ENCODE measurements around the gene AGPAT3.

Gene AGPAT3

DNA sequence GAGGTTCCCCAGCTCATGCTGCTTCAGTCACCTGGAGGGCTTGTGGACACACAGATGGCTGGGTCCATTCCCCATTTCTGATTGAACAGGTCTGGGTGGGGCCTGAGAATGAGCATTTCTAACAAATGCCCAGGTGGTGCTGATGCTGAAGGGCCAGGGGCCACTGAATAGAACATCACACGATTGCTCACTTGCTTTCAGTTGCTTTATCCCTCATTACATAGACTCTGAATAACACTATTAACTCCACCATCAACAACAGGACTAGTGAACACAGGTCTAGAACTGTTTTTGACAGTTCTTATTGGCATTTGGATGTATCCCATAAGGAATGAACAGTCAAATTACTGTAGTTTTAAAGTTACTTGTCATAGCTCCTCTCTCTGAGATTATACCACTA, 159.2 kb downstream of the AGPAT3 start:
- no peak overlapping the region for H3K27ac ChIP-seq
- TF ChIP-seq, protein P1, sequence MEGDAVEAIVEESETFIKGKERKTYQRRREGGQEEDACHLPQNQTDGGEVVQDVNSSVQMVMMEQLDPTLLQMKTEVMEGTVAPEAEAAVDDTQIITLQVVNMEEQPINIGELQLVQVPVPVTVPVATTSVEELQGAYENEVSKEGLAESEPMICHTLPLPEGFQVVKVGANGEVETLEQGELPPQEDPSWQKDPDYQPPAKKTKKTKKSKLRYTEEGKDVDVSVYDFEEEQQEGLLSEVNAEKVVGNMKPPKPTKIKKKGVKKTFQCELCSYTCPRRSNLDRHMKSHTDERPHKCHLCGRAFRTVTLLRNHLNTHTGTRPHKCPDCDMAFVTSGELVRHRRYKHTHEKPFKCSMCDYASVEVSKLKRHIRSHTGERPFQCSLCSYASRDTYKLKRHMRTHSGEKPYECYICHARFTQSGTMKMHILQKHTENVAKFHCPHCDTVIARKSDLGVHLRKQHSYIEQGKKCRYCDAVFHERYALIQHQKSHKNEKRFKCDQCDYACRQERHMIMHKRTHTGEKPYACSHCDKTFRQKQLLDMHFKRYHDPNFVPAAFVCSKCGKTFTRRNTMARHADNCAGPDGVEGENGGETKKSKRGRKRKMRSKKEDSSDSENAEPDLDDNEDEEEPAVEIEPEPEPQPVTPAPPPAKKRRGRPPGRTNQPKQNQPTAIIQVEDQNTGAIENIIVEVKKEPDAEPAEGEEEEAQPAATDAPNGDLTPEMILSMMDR (IDR thresholded peaks at IDR 0.05): no peak
- TF ChIP-seq ZFX (IDR thresholded peaks at IDR 0.05; ENCODE audit: borderline replicate concordance): no peak

DNA sequence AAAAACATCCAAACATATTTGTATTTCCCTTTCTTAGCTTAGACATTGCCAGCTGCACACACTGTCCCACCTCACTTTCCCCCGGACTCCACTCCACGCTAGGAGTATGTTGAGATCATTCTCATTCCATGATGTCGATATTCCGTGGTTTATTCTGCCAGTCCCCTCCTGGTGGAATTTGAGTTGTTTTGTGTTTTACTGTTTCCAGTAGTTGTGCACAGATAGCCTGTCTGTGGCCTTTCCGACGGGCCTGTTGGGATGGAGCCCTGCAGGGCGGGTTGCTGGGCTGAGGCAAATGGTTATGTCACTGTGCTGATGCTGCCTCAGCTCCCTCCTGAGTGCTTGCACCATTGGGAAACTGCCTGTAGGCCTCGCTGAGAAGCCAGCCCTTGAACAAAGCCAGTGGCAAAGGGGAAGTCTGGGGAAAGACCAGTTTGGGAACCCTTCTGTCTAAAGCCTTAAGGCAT, 159.9 kb downstream of the AGPAT3 start:
- no peak overlapping the region for H3K27ac ChIP-seq
- TF ChIP-seq, protein P1 (IDR thresholded peaks at IDR 0.05): no peak
- TF ChIP-seq ZFX (IDR thresholded peaks at IDR 0.05; ENCODE audit: borderline replicate concordance): no peak

DNA sequence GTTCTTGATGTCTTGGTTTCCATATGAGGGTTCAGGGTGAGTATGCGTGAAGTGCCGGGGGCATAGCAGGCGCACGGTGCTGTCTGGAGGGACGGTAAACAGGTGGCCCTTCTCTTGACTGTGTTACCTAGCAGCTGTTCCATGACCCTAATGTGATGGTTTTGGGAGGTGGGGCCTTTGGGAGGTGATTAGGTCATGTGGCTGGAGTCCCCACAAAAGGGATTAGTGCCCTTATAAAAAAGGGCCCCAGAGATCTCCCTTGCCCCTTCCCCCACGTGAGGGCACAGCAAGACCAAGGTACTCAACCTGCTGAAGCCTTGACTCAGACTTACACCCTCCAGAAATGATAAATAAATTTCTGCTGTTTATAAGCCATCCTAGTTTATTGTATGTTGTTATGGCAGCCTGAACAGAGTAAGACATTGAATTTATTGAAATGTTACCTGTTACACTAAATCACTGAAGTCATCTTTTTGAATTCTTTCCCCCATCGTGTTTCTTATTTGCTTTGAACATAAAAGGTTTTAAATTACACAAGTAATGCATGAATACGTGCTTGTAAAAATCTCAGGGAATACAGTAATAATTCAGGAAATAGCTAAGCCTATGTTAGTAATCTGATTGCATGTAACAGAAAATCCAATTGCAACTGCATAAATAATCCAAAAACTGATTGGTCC, 162.7 kb downstream of the AGPAT3 start:
- H3K27ac ChIP-seq: no peak overlapping the region
- TF ChIP-seq, protein P1 (IDR thresholded peaks at IDR 0.05): no peak
- TF ChIP-seq ZFX (IDR thresholded peaks at IDR 0.05; ENCODE audit: borderline replicate concordance): no peak

DNA sequence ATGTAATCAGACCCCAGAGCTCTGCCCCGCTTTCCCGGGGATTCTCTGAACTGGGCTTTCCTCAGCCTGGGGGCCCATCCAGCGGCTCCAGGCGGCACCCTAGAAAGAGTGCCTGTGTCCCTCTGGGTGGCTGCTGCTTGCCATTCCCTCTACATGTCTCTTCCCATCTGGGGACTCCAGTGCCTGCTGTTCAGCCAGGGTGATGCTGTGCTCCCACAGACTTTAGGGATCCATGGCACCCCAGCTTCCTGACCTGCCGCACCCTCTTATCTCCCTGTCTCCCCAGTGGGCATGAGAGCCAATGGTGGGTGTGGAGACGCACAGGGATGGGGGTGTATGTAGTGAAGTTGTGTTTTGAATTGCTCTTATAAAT, 163.2 kb downstream of the AGPAT3 start:
- no peak overlapping the region for H3K27ac ChIP-seq
- TF ChIP-seq, protein P1 (IDR thresholded peaks at IDR 0.05): no peak
- TF ChIP-seq ZFX (IDR thresholded peaks at IDR 0.05; ENCODE audit: borderline replicate concordance): no peak

DNA sequence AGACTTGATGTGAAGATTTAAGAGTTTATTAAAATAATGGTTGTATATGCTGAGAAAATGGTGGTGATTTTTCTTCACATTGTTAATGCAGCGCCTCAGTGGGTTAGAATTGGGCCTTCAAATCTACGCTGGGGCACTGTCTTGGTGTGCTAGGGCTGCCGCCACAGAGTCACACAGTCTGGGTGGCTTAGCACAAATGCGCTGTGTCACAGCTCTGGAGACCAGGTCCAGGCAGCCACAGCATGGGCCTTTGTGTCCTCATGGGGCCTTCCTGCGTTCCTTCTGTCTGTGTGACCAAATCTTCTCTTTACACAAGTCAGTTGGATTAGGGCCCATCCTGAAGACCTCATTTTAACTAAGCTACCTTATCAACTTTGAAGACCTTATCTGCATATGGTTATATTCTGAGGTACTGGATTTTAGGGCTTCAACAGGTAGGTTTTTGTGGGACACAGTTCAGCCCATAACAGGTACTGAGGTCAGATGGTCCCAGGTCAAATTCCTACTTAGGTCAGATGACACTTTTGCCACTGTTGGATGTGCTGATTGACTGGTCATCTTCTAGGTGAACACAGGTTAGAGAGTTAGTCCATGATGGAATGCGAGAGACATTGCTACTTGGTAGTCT, 164.6 kb downstream of the AGPAT3 start:
- TF ChIP-seq, protein P1 (IDR thresholded peaks at IDR 0.05): no peak
- TF ChIP-seq ZFX (IDR thresholded peaks at IDR 0.05; ENCODE audit: borderline replicate concordance): no peak
- H3K27ac ChIP-seq: no peak overlapping the region

DNA sequence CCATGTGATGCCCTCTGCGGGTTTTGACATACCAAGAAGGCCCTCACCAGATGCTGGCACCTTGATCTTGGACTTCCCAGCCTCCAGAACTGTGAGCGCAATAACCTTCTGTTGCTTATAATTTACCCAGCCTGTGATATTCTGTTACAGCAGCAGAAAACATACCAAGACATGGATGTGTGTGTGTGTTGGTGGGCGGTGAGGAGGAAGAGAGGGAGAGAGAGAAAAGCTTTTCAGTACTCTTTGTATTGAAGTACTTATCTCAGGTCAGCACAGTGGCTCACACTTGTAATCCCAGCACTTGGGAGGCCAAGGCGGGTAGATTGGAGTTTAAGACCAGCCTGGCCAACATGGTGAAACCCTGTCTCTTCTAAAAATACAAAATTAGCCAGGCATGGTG, 170.2 kb downstream of the AGPAT3 start:
- no peak overlapping the region for H3K27ac ChIP-seq
- no peak for TF ChIP-seq ZFX (IDR thresholded peaks at IDR 0.05; ENCODE audit: borderline replicate concordance)
- TF ChIP-seq, protein P1 (IDR thresholded peaks at IDR 0.05): no peak
